GM21576 (cell line): ENCODE results near the gene LIPC.

Experiments
- ATAC-seq: cut with Tn5 transposase; IDR thresholded peaks from one replicate; pipeline ENCODE4 v1.9.1; 2021; ENCODE audit warnings: mild to moderate bottlenecking, moderate library complexity; ENCODE audit not compliant: unreplicated experiment

Gene LIPC

GRCh38 chr15:58453931-58454793, 22.4 kb downstream of the LIPC start:
- peak; percentile 51 for ATAC-seq

GRCh38 chr15:58454950-58455401, 23.2 kb downstream of the LIPC start:
- ATAC-seq: no peak

GRCh38 chr15:58457466-58457965, 25.7 kb downstream of the LIPC start:
- no peak for ATAC-seq

GRCh38 chr15:58458076-58458475, 26.3 kb downstream of the LIPC start:
- no peak for ATAC-seq

- no peak for ATAC-seq
Measured at GRCh38 chr15:58459045-58459444, 27.3 kb downstream of the LIPC start.

GRCh38 chr15:58459560-58459959, 27.8 kb downstream of the LIPC start:
- ATAC-seq: no peak

GRCh38 chr15:58460116-58460790, 28.5 kb downstream of the LIPC start:
- ATAC-seq: no peak

GRCh38 chr15:58460872-58461271, 29.1 kb downstream of the LIPC start:
- no peak for ATAC-seq

- no peak for ATAC-seq
Measured at GRCh38 chr15:58462547-58462946, 30.8 kb downstream of the LIPC start.

- no peak for ATAC-seq
Measured at GRCh38 chr15:58462973-58463663, 31.3 kb downstream of the LIPC start.

- no peak for ATAC-seq
Measured at GRCh38 chr15:58463815-58464650, 32.2 kb downstream of the LIPC start.

- ATAC-seq: no peak
Measured at GRCh38 chr15:58465070-58465469, 33.3 kb downstream of the LIPC start.

GRCh38 chr15:58465866-58466517, 34.2 kb downstream of the LIPC start:
- ATAC-seq: no peak

GRCh38 chr15:58466566-58466965, 34.8 kb downstream of the LIPC start:
- no peak for ATAC-seq

- ATAC-seq: no peak
Measured at GRCh38 chr15:58467121-58467721, 35.4 kb downstream of the LIPC start.

- no peak for ATAC-seq
Measured at GRCh38 chr15:58467722-58468423, 36.1 kb downstream of the LIPC start.

GRCh38 chr15:58469432-58470353, 37.9 kb downstream of the LIPC start:
- no peak for ATAC-seq

GRCh38 chr15:58471348-58471747, 39.6 kb downstream of the LIPC start:
- no peak for ATAC-seq
